Stimulated activated naive B cell treated with anti-CD40 and anti-IgM and Interleukin-4, amounts not matched to agents 10 μg/mL and 1 μg/mL and 100 μg/mL, for 72 hours (primary cell): ENCODE results near the gene TRMT44.
A peak's percentile ranks its signal among the peaks of the same experiment; 100 is the strongest.
"Not testable (repeated sequence)": the region's sequence is repeated elsewhere in the genome, so short reads cannot be mapped to it uniquely, and the experiment has no call there.

Experiments used
- ATAC-seq, 2 donors: fragments of 150-1000 bp; cut with Tn5 transposase; replicated peaks; 2 replicates each; pipeline ENCODE4 v1.10.0; 2021; ENCODE audit warnings: moderate library complexity in 1 of 2
- DNase-seq: peaks from one replicate; pipeline ENCODE4 v3.0.0; 2021
- H3K27ac Mint-ChIP-seq: one replicate; pipeline ENCODE4 v1.8.0; 2022; ENCODE audit warnings: mild to moderate bottlenecking, mixed read lengths
- H3K27me3 Mint-ChIP-seq, 2 donors: one replicate each; pipeline ENCODE4 v1.8.0; 2022; ENCODE audit warnings: mixed read lengths in 2 of 2
- H3K36me3 Mint-ChIP-seq, 2 donors: one replicate each; pipeline ENCODE4 v1.8.0; 2022; ENCODE audit warnings: mixed read lengths in 2 of 2, mild to moderate bottlenecking in 1 of 2
- H3K4me1 Mint-ChIP-seq, 2 donors: one replicate each; pipeline ENCODE4 v1.8.0; 2022; ENCODE audit warnings: mixed read lengths in 2 of 2, mild to moderate bottlenecking in 1 of 2
- H3K4me3 Mint-ChIP-seq, 2 donors: one replicate each; pipeline ENCODE4 v1.8.0; 2022; ENCODE audit warnings: mild to moderate bottlenecking in 2 of 2, mixed read lengths in 2 of 2, moderate library complexity in 1 of 2
- H3K9me3 Mint-ChIP-seq, 2 donors: one replicate each; pipeline ENCODE4 v1.8.0; 2022; ENCODE audit warnings: mixed read lengths in 2 of 2, mild to moderate bottlenecking in 1 of 2

The TRMT44 gene

GRCh38 chr4:8401665-8402064, 38.9 kb upstream of the TRMT44 start:
- H3K4me3 Mint-ChIP-seq, result no peak overlapping the region
- H3K36me3 Mint-ChIP-seq, result peaks cover 56 to 70% of the 10 kb centered on the region in 2 donors
- no peak for ATAC-seq
- H3K27me3 Mint-ChIP-seq, result no peaks in the 10 kb centered on the region
- H3K27ac Mint-ChIP-seq, result no peak overlapping the region
- no peaks in the 10 kb centered on the region for H3K9me3 Mint-ChIP-seq
- H3K4me1 Mint-ChIP-seq, result peaks cover 7 to 9% of the 10 kb centered on the region in 2 donors
- DNase-seq, result no peak

- Mint-ChIP-seq H3K27me3 (no peaks in the 10 kb centered on the region), H3K4me1 (peaks cover 7 to 9% of the 10 kb centered on the region in 2 donors), H3K9me3 (no peaks in the 10 kb centered on the region), H3K27ac (no peak overlapping the region), H3K4me3 (no peak overlapping the region), H3K36me3 (peaks cover 53 to 68% of the 10 kb centered on the region in 2 donors)
- DNase-seq (no peak), ATAC-seq (no peak)
Measured at GRCh38 chr4:8402181-8402597, 38.4 kb upstream of the TRMT44 start.

DNA sequence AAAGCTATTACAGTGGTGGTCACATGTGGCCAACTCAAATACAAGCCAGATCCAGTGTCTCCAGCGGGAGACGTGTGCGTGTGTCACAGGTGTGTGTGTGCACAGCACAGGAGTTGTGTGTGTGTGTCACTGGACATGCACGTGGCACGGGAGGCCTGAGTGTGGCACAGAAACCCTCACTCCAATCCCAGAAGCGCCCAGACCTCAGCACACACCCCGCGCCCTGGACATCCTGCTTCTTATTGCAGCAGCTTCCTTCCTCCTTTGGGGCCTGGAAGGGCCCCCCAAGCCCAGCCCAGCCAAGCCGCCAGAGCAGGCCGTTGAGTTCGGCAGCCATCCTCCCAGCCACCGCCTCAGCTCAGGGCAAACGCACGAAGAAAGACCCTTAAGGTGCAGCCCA, 37.9 kb upstream of the TRMT44 start:
- H3K27me3 Mint-ChIP-seq, result no peaks in the 10 kb centered on the region
- DNase-seq (no peak), ATAC-seq (no peak)
- H3K4me3 Mint-ChIP-seq, result no peak overlapping the region
- H3K27ac Mint-ChIP-seq, result no peak overlapping the region
- no peaks in the 10 kb centered on the region for H3K9me3 Mint-ChIP-seq
- H3K36me3 Mint-ChIP-seq, result peaks cover 52 to 68% of the 10 kb centered on the region in 2 donors
- peaks cover 7 to 9% of the 10 kb centered on the region in 2 donors for H3K4me1 Mint-ChIP-seq

DNA sequence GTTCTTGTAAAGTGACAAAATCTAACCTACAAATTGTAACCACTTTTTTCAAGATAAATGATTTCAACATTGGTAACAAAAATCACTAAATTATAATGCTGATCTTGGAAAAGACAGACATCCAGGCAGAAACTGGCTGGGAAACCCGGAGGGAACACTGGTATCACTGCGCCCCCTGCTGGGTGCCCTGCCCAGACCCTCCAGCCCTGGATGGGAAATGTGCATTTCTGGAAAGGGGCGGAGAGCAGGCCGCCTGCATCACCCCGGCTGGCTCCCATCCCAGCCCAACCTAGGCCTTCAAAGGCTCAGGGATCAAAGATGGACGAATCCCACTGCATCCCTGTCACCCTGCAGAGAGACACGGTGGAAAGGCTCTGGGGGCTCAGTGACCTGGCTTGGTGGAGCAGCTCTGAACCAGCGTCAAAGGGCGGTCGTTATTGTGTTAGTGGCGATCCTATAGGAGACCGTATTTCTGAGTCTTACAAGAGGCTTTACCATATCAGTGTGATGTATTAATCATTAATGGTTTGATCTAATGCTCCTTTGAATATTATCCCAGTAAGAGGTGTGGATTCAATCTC, 37.3 kb upstream of the TRMT44 start:
- DNase-seq, result peak; percentile 18
- peaks cover 52 to 70% of the 10 kb centered on the region in 2 donors for H3K36me3 Mint-ChIP-seq
- no peak overlapping the region for H3K27ac Mint-ChIP-seq
- no peaks in the 10 kb centered on the region for H3K27me3 Mint-ChIP-seq
- peaks cover 7 to 9% of the 10 kb centered on the region in 2 donors for H3K4me1 Mint-ChIP-seq
- H3K4me3 Mint-ChIP-seq, result no peak overlapping the region
- H3K9me3 Mint-ChIP-seq, result no peaks in the 10 kb centered on the region
- ATAC-seq, result peak; percentile 65 to 74

GRCh38 chr4:8403976-8404375, 36.6 kb upstream of the TRMT44 start:
- no peak for DNase-seq
- no peak for ATAC-seq
- Mint-ChIP-seq H3K27ac (no peak overlapping the region), H3K4me1 (peaks cover 0 to 4% of the 10 kb centered on the region in 2 donors), H3K9me3 (no peaks in the 10 kb centered on the region), H3K4me3 (no peak overlapping the region), H3K36me3 (peaks cover 46 to 69% of the 10 kb centered on the region in 2 donors), H3K27me3 (no peaks in the 10 kb centered on the region)

DNA sequence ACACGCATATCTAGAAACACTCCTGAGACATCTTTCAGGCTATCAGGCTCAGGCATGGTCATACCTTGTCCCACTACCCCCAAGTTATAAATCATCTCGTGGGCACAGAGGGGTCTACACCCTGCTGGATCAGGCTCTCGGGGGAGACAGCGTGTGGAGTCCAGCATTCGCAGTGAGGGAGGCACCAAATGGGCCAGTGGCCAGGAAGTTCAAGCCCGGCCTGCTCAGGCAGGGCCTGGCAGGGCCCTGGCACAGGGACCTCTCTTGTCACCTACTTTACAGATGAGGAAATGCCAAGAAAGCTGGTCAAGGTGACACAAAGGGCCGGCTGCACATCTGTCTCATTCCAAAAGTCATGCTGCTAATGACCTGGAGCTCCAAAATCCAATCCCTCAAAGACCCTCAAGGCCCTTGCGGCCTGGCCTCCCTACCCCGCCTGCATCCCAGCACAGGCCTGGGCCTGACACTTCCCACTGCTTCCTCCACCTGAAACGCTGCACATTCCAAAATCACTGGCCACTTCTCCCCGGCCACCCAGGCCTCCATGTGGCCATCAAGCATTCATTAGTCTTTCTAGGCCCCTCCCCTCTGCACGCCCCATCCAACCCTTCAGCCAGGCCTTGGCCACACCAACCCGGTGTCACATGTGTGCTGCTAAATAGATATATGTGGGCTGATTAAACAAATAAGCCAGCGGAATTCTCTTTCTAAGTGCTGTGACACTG, 35.6 kb upstream of the TRMT44 start:
- Mint-ChIP-seq H3K4me1 (peaks cover 8% of the 10 kb centered on the region in 2 donors), H3K4me3 (no peak overlapping the region), H3K27me3 (no peaks in the 10 kb centered on the region), H3K27ac (no peak overlapping the region), H3K36me3 (peaks cover 42 to 73% of the 10 kb centered on the region in 2 donors), H3K9me3 (no peaks in the 10 kb centered on the region)
- DNase-seq (no peak), ATAC-seq (no peak)

DNA sequence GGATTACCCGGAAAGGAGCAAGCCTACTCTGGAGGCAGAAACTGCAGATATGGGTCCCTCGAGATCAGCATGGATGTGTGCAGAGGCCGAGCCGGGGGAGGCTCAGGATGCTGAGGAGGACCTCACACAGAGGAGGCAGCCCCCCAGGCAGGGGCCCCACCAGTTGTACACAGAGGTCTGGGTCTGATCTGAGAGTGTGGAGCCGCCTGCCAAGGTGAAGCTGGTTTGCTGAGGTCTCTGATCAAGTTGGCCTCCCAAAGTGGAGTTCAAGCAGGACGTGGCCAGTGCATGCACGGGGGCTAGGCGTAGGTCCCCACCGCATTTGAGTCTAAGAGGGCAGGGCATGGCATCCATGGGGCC, 35.1 kb upstream of the TRMT44 start:
- Mint-ChIP-seq H3K36me3 (peaks cover 43 to 75% of the 10 kb centered on the region in 2 donors), H3K4me1 (peaks cover 8 to 9% of the 10 kb centered on the region in 2 donors), H3K4me3 (no peak overlapping the region), H3K27me3 (no peaks in the 10 kb centered on the region), H3K27ac (no peak overlapping the region), H3K9me3 (no peaks in the 10 kb centered on the region)
- DNase-seq (no peak), ATAC-seq (no peak)

DNA sequence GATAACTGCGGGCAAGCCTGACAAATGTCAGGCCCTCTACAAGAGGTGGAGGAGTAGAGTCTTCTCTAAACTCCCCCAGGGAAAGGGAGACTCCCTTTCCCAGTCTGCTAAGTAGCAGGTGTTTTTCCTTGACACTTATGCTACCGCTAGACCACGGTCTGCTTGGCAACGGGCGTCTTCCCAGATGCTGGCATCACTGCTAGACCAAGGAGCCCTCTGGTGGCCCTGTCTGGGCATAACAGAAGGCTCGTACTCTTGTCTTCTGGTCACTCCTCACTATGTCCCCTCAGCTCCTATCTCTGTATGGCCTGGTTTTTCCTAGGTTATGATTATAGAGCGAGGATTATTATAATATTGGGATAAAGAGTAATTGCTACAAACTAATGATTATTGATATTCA, 33.7 kb upstream of the TRMT44 start:
- not testable (repeated sequence) for ATAC-seq, H3K27me3 Mint-ChIP-seq, H3K9me3 Mint-ChIP-seq, H3K27ac Mint-ChIP-seq, H3K4me3 Mint-ChIP-seq, DNase-seq
- Mint-ChIP-seq H3K4me1 (peaks cover 15% of the 10 kb centered on the region in 2 donors), H3K36me3 (peaks cover 51 to 73% of the 10 kb centered on the region in 2 donors)

- Mint-ChIP-seq H3K9me3 (no peaks in the 10 kb centered on the region), H3K4me1 (peaks cover 15% of the 10 kb centered on the region in 2 donors), H3K27me3 (no peaks in the 10 kb centered on the region), H3K4me3 (no peak overlapping the region), H3K27ac (no peak overlapping the region), H3K36me3 (peaks cover 51 to 75% of the 10 kb centered on the region in 2 donors)
- DNase-seq (no peak), ATAC-seq (no peak)
Measured at GRCh38 chr4:8407316-8407715, 33.3 kb upstream of the TRMT44 start.

DNA sequence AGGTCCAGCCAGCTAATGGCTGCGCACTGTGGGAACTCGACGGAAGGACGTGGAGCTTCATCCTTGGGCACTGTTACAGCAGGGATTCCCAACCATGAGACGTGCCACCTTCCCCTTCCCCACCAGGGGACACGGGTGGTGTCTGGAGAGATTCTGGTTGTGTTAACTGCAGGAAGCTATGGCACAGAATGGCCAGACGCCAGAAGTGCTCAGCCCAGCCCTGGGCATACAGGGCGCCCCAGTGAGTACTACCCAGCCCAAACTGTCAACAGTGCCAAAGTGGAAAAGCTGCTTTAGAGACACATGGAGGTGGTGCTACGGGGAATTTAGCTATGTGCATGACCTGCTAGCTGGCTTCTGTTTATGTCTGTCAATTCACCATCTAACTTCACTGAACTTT, 32.8 kb upstream of the TRMT44 start:
- H3K4me3 Mint-ChIP-seq, result no peak overlapping the region
- H3K27ac Mint-ChIP-seq, result no peak overlapping the region
- peaks cover 15% of the 10 kb centered on the region in 2 donors for H3K4me1 Mint-ChIP-seq
- H3K36me3 Mint-ChIP-seq, result peaks cover 49 to 78% of the 10 kb centered on the region in 2 donors
- H3K9me3 Mint-ChIP-seq, result no peaks in the 10 kb centered on the region
- ATAC-seq (no peak), DNase-seq (no peak)
- no peaks in the 10 kb centered on the region for H3K27me3 Mint-ChIP-seq

DNA sequence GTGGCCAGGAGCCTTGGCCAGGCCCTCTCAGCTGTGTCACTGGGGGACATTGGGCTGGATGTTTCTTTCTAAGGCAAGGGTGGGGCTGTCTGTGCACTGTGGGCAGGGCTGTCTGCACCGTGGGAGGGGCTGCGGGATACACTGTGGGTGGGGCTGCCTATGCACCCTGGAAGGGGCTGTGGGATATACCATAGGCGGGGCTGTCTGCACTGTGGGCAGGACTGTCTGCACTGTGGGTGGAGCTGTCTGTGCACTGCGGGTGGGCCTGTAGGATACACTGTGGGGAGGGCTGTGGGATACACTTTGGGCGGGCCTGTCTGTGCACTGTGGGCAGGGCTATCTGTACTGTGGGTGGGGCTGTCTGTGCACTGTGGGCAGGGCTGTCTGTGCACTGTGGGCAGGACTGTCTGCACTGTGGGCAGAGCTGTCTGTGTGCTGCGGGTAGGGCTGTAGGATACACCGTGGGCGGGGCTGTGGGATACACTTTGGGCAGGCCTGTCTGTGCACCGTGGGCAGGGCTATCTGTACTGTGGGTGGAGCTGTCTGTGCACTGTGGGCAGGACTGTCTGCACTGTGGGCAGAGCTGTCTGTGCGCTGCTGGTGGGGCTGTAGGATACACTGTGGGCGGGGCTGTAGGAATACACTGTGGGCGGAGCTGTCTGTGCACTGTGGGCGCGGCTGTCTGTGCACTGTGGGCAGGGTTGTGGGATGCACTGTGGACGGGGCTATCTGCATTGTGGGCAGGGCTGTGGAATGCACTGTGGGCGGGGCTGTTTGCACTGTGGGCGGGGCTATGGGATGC, 31.1 kb upstream of the TRMT44 start:
- Mint-ChIP-seq H3K36me3 (peaks cover 47 to 79% of the 10 kb centered on the region in 2 donors), H3K27me3 (no peaks in the 10 kb centered on the region), H3K27ac (no peak overlapping the region), H3K9me3 (no peaks in the 10 kb centered on the region), H3K4me1 (peaks cover 11 to 15% of the 10 kb centered on the region in 2 donors), H3K4me3 (no peak overlapping the region)
- DNase-seq (no peak), ATAC-seq (peak; percentile 49 to 65)

- Mint-ChIP-seq H3K36me3 (peaks cover 48 to 79% of the 10 kb centered on the region in 2 donors), H3K4me3 (no peak overlapping the region), H3K27me3 (no peaks in the 10 kb centered on the region), H3K27ac (no peak overlapping the region), H3K9me3 (no peaks in the 10 kb centered on the region), H3K4me1 (peaks cover 11 to 15% of the 10 kb centered on the region in 2 donors)
- no peak for DNase-seq
- ATAC-seq, result no peak
Measured at GRCh38 chr4:8410066-8410625, 30.4 kb upstream of the TRMT44 start.

DNA sequence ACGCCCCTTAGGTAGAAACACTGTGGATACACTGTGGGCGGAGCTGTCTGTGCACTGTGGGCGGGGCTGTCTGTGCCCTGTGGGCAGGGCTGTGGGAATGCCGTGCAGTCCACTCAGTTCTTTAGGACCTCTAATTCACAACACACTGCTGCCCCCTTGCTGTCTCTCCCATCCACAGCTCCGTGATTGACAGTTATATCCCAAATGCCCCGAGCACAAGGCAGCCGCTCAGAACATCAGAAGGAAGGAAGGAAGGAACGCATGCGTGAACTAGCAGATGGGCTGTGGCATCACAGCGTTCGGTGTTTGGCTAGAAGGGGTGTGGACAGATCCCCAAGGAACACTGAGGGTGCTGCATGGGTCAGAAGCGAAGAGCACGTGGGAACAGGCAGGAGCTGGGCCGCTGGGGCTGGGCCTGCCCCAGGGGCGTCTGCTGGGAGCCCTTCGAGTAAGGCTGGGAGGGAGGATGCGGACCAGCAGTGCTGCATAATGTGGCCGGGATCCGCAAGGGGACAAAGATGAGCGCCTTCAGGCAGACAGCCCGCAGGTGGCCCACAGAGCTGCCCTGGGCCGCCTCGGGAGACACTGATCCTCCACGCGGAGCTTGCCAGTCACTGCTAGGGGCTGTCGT, 29.8 kb upstream of the TRMT44 start:
- peak; percentile 55 to 65 for ATAC-seq
- Mint-ChIP-seq H3K4me3 (no peak overlapping the region), H3K4me1 (peaks cover 11 to 15% of the 10 kb centered on the region in 2 donors), H3K27ac (no peak overlapping the region), H3K9me3 (no peaks in the 10 kb centered on the region), H3K27me3 (no peaks in the 10 kb centered on the region), H3K36me3 (peaks cover 44 to 79% of the 10 kb centered on the region in 2 donors)
- DNase-seq, result peak; percentile 10
